Endothelial cell of umbilical vein (primary cell): ENCODE results near the gene TIPIN. TPM values are rescaled to one million over a fixed set of nuclear protein-coding genes. Genes with fewer than 3 reads are reported as not detected.
A peak's percentile ranks its signal among the peaks of the same experiment; 100 is the strongest.

Experiments
- BruUV-seq: library from RNA; stranded (reverse); fragments of 400-500 nt; replicated peaks from 2 replicates; lab custom pipeline; 2021; lab: Mats Ljungman, UMichigan
- CTCF ChIA-PET: fragments of 300-600, 350-600 bp; sonication (Branson Sonifier 250); formaldehyde crosslinking; loops from one replicate; lab custom pipeline; 2021; ENCODE audit warnings: antibody characterized with exemption, inconsistent platforms; lab: Charles Lee
- POLR2A ChIA-PET: fragments of 300-600, 350-600 bp; sonication (Branson Sonifier 250); formaldehyde crosslinking; loops from one replicate; lab custom pipeline; 2021; ENCODE audit warnings: antibody characterized with exemption, inconsistent platforms; lab: Charles Lee
- DNase-seq: peaks from one replicate; pipeline ENCODE4 v3.0.0-alpha.2; 2011; ENCODE audit warnings: low read depth, low spot score
- FAIRE-seq: peaks from 2 replicates; lab custom pipeline; 2011; peaks lifted over from hg19 to GRCh38; lab: Jason Lieb, UNC
- H2AFZ ChIP-seq: 2 replicates; pipeline ENCODE4 v1.6.0; 2012; ENCODE audit warnings: low read depth, low read length, control low read depth, inconsistent platforms
- H3K27ac ChIP-seq: 2 replicates; pipeline ENCODE4 v1.5.1; 2011; ENCODE audit warnings: low read depth, mild to moderate bottlenecking, control low read depth, low read length, moderate library complexity; ENCODE audit not compliant: insufficient read depth
- H3K27me3 ChIP-seq, 2 experiments: 2 replicates each; pipeline versions ENCODE4 v1.6.0 to v1.6.1; 2011; ENCODE audit warnings: low read length in 2 of 2, mixed read lengths in 1 of 2; ENCODE audit not compliant: control insufficient read depth in 2 of 2, insufficient read depth in 2 of 2
- H3K36me3 ChIP-seq, 2 experiments: 2 replicates in 1 of 2; 3 replicates in 1 of 2; pipeline ENCODE4 v1.5.1; 2011; ENCODE audit warnings: low read length in 2 of 2, mild to moderate bottlenecking in 1 of 2, moderate library complexity in 1 of 2; ENCODE audit not compliant: control insufficient read depth in 2 of 2, insufficient read depth in 2 of 2; ENCODE audit errors: extremely low read depth in 1 of 2
- H3K4me1 ChIP-seq: 3 replicates; pipeline ENCODE4 v1.5.1; 2011; ENCODE audit warnings: mild to moderate bottlenecking, low read length; ENCODE audit not compliant: control insufficient read depth, insufficient read depth; ENCODE audit errors: extremely low read depth
- H3K4me2 ChIP-seq: 2 replicates; pipeline ENCODE4 v1.6.1; 2011; ENCODE audit warnings: low read length, control low read depth, mixed read lengths; ENCODE audit not compliant: insufficient read depth
- H3K4me3 ChIP-seq, 3 experiments: fragments of 200-600 bp in 1 of 3; sonication (generic), shearing (Covaris generic) in 1 of 3; replicated peaks in 1 of 3; 2 replicates each; pipeline ENCODE4 v1.5.1; 2011 to 2016; ENCODE audit warnings: control low read depth in 3 of 3, low read length in 3 of 3, mild to moderate bottlenecking in 2 of 3, inconsistent platforms in 1 of 3, low read depth in 1 of 3, moderate library complexity in 1 of 3; ENCODE audit not compliant: insufficient read depth in 1 of 3
- H3K79me2 ChIP-seq: 2 replicates; pipeline ENCODE4 v1.6.0; 2012; ENCODE audit warnings: low read length, inconsistent platforms; ENCODE audit not compliant: control insufficient read depth, insufficient read depth
- H3K9ac ChIP-seq: replicated peaks from 2 replicates; pipeline ENCODE3; 2011; ENCODE audit warnings: low read length, control low read depth; ENCODE audit not compliant: insufficient read depth; ENCODE audit errors: extremely low read depth
- H3K9me1 ChIP-seq: replicated peaks from 3 replicates; pipeline ENCODE4 v1.6.0; 2011; ENCODE audit warnings: mild to moderate bottlenecking, low read length; ENCODE audit not compliant: control insufficient read depth, insufficient read depth; ENCODE audit errors: extremely low read depth
- H3K9me3 ChIP-seq: replicated peaks from 2 replicates; pipeline ENCODE4 v1.5.1; 2012; ENCODE audit warnings: low read length, inconsistent platforms; ENCODE audit not compliant: control insufficient read depth, insufficient read depth
- H4K20me1 ChIP-seq: replicated peaks from 2 replicates; pipeline ENCODE3; 2011; ENCODE audit warnings: mild to moderate bottlenecking, low read length; ENCODE audit not compliant: control insufficient read depth, insufficient read depth; ENCODE audit errors: extremely low read depth
- CTCF ChIP-seq, 2 donors: IDR thresholded peaks; 1 replicate in 1 of 2; 2 replicates in 1 of 2; pipeline ENCODE4 v1.5.1; 2011; ENCODE audit warnings: low read length in 2 of 2, mild to moderate bottlenecking in 2 of 2, moderate library complexity in 2 of 2, control low read depth in 1 of 2, inconsistent platforms in 1 of 2, low read depth in 1 of 2; ENCODE audit not compliant: insufficient read depth in 1 of 2; ENCODE audit errors: extremely low read depth in 1 of 2
- EZH2 ChIP-seq: IDR thresholded peaks from 2 replicates; pipeline ENCODE4 v1.6.1; 2012; ENCODE audit warnings: borderline replicate concordance, low read depth, mild to moderate bottlenecking, moderate library complexity, low read length, inconsistent platforms; ENCODE audit not compliant: severe bottlenecking
- FOS ChIP-seq: IDR thresholded peaks from 2 replicates; pipeline ENCODE4 v1.6.1; 2011; ENCODE audit warnings: mild to moderate bottlenecking, low read length, moderate library complexity, borderline replicate concordance; ENCODE audit not compliant: insufficient read depth
- GATA2 ChIP-seq: IDR thresholded peaks from 2 replicates; pipeline ENCODE4 v1.7.0; 2011; ENCODE audit warnings: low read depth, mild to moderate bottlenecking, moderate library complexity, mixed read lengths, low read length; ENCODE audit not compliant: insufficient read length, insufficient read depth
- JUN ChIP-seq: IDR thresholded peaks from 2 replicates; pipeline ENCODE4 v1.6.1; 2011; ENCODE audit warnings: borderline replicate concordance, low read depth; ENCODE audit not compliant: insufficient read length, insufficient read depth
- MAX ChIP-seq: IDR thresholded peaks from 2 replicates; pipeline ENCODE4 v1.6.1; 2011; ENCODE audit not compliant: insufficient read depth, insufficient read length
- MYC ChIP-seq: IDR thresholded peaks from one replicate; pipeline ENCODE4 v1.6.1; 2011; ENCODE audit warnings: mild to moderate bottlenecking, low read depth, low read length
- POLR2A ChIP-seq: IDR thresholded peaks from 2 replicates; pipeline ENCODE4 v1.6.1; 2012; ENCODE audit warnings: low read depth, mild to moderate bottlenecking, control low read depth, low read length
- POLR2AphosphoS5 ChIP-seq: IDR thresholded peaks from 2 replicates; pipeline ENCODE4 v1.6.1; 2012; ENCODE audit warnings: low read depth, mild to moderate bottlenecking, control low read depth, low read length, moderate library complexity; ENCODE audit not compliant: insufficient read depth
- dilution Hi-C: fragments of 300-500 bp; cut with MboI; formaldehyde crosslinking; loops from one replicate; pipeline ENCODE4 v1.15.0; 2019; ENCODE audit warnings: low sequenced_read_pairs; ENCODE audit not compliant: extremely low pct_ligation_motif_present
- intact Hi-C: fragments of 100-400 bp; cut with micrococcal nuclease; formaldehyde crosslinking; loops from one replicate; pipeline ENCODE4 v1.10.0; 2022
- polyA plus RNA-seq, 4 experiments: library from polyadenylated mRNA; depleted of rRNA in 3 of 4; stranded (reverse) in 3 of 4; unstranded in 1 of 4; fragments of >200 nt; gene quantifications; 2 replicates each; pipeline versions ENCODE4 v1.2.1 to v1.2.3, GENCODE V29; 2011 to 2012; ENCODE audit warnings: missing spikeins in 1 of 4
- total RNA-seq: library from RNA; stranded (reverse); gene quantifications from 2 replicates; pipeline ENCODE4 v1.2.3, GENCODE V29; 2021

The TIPIN gene
- total and polyA plus RNA-seq, 2 donors (not counting 3 experiments of a cell fraction or from before 2014, with no cell fraction given) = 3.6 to 15.4 TPM

GRCh38 chr15:66359740-66360139 is 3.3 kb upstream of the TIPIN start:
- Histone ChIP-seq H3K4me2 (no peak overlapping the region), H2AFZ (no peak overlapping the region), H3K4me1 (peaks cover 6% of the 10 kb centered on the region), H3K4me3 (no peak overlapping the region), H3K27me3 (no peaks in the 10 kb centered on the region), H4K20me1 (no peaks in the 10 kb centered on the region), H3K9me3 (no peaks in the 10 kb centered on the region), H3K79me2 (peaks cover 9% of the 10 kb centered on the region), H3K9ac (no peak overlapping the region), H3K27ac (no peak overlapping the region), H3K36me3 (no peaks in the 10 kb centered on the region), H3K9me1 (no peaks in the 10 kb centered on the region)
- CTCF ChIA-PET = no interaction called here
- dilution Hi-C loops (no loop called here), intact Hi-C loops (no loop called here)
- DNase-seq (no peak), FAIRE-seq (peak; percentile 18)
- BruUV-seq = no TSS peak
- TF ChIP-seq JUN = no peak
- TF ChIP-seq POLR2A = no peak
- no peak for TF ChIP-seq MAX
- no peak for TF ChIP-seq CTCF (IDR thresholded peaks at IDR 0.05; ENCODE audit: extremely low read depth in 1 of 2, insufficient read depth in 1 of 2, low read depth in 1 of 2, low read length in 2 of 2)
- no peak for TF ChIP-seq POLR2AphosphoS5
- TF ChIP-seq GATA2 = no peak
- TF ChIP-seq EZH2 = no peak
- no peak for TF ChIP-seq MYC
- no peak for TF ChIP-seq FOS
- POLR2A ChIA-PET = no interaction called here
